ENCODE results near the gene ASTN1.

The ASTN1 gene

DNA sequence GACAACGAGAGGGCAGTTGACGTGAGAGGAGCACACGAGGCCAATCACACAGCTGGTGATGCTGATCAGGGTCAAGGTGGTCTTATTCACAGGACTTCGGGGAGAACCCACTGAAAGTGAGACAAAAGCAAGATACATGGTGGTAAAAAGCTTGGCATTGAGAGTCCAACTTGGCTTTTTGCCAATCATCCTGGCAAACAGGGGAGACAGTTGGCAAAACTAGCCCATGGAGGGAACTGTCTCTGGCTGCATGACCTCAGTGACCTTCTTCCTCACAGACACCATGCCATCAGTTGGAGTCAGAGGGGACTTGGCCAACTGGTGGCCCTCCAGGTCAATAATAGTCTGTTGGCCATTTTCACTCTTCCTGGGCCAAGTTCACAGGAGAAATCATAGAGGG lies 139.9 kb downstream of the ASTN1 start:
- FAIRE-seq: no peak

DNA sequence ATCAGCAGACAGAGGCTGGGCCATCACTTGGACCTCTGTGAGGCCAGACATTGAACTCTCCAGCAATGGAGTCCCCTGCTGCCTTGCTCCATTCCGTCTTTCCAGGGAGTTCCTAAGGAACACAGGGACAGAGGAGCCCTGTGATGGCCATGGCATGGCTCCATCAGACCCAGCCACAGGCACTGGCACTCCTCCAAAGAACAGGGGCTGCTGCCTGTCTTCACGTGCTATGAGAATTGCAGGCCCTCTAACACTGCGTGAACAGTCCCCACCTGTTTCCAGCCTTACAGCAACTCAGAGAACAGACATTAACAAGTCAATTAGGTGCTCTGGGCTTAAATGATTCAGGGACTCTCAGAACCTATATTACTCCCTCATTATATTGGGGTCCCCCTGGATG lies 140.8 kb downstream of the ASTN1 start:
- FAIRE-seq: no peak

DNA sequence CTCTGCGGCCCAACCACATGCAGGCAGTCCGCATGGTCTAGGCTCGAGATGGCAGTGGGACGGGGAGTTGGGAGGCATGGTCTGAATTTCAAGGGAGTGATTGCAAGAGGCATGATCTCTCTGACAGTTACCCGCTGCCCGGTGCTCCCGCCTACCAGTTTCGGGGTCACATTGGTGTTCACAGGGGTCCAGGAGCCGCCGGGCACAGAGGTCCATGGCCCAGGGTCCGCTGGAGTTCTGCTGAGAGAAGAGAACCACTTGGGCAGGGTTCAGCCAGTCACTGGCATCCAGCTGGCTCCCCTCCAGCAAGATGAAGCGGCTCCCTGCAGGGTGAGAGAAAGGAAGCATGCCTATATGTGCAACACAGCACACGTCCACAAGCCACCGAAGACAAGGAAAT lies 141.3 kb downstream of the ASTN1 start:
- no peak for FAIRE-seq

DNA sequence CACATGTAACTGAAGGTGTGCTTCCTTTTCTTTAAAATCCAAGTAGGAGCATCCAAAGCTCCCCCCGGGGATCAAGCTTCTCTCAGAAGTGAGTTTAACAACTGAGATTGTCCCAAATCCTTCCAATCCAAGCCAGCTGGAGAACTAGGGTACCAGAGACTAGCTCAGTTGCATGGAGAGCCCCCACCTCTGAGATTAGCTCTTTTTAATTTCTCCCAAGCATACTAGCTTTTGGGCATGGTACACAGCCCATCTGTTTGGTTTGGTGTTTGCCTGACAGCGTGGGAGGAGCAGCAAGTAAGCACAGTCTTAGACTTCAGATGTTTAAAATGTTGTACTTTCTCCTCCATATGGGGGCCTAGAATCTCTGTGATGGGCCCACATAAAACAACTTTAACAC lies 142.8 kb downstream of the ASTN1 start:
- no peak for FAIRE-seq

DNA sequence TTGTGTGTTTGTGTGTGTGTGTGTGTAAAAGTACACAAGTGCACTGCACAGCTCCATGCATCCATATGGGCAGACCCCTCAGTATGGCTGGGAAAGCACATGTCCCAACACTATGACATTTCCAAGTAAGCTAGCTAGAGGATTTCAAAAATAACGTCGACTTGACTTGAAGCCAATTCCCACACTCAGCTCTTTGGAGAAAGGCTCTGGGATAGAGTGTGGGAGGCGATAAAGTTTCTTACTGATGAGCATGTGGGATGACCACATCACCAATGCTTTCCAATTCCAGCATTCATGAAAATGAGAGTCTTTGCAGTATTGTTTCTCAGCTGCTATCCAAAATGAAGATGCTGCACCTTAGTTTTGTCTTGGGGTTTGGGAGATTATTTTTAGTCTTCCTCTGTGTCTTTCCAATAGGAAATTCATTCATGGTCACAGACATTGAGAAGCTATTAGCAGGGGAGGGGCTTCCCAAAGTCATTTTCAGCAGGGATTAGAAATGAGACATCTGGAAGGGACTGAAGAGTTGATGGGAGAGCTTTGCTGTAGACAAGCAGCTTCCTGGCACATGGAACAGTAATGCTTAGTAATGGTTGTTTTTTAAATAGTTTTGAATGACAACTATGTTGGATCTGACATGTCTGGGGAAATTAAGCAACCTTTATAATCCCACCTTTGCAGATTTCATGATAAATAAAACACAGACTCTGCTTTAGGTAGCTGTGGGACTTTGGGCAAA lies 143.5 kb downstream of the ASTN1 start:
- no peak for FAIRE-seq

DNA sequence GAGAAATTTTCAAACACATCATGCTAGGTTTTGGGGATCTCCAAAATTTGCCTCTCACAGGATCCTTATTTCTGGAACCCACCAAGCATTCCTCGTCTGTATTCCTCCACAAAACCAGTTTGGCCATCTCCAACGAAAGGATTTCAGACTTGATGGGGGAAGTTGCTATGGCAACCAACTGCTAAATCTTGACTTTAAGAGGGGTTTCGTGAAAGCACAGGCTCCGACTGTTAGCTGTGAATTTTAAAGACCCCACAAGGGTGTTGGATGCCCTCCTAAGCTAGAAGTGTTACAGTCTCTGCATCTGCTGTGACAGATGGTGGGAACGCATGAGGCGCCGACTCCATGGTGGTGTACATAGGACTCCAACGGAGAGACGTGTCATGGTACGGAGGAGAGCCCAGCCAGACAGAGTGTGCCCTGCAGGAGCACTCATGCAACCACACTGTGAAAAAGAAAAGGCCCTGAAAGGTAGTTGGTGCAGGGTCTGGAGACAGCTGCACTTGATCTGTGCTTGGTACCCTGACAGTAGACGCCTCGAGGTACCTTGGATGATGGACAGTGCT lies 147.1 kb downstream of the ASTN1 start:
- FAIRE-seq: no peak

DNA sequence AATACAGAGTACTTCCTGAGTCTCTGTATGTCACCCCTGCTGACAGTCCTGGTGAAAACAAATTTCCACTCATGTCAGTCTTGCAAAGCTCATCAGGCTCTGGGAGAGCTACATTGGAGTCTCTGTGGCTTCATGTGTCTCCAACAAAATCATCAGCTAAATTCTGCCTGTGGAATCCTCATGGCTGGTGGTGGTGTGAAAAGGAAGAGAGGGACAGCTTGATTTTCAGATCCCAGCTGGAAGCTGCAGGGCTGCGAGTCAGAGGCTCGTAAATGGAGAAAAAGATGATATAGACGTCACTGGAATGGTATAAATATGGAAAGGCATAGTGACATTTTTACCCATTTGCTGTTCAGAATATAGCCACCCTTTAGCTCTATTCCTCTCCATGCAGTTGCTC lies 150.2 kb downstream of the ASTN1 start:
- FAIRE-seq: no peak

DNA sequence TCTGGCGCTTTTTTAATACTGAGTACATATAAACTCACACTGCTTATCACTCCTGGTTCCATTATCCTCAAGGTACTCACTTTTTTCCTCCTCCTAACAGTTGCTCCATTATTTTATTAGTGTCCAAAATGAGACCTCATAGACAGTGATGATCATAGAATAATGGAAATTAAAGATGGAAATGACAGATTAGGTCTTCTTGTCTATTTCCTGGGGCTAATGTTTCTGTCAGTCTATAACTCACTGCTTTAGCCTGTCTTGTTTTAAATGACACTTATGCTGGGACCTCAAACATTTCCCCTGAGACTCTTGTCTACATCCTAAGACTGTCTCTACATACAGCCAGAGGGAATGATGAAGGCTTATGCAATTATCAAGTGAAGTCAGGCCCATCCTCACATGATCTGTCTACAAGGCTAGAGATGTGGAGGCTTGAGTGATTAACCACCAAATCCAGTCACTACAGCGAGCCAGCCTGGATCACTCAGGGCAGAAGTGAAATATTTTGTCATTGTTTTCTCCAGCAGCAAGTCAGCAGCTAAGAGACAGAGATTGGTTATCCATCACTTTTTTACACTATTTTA lies 152.1 kb downstream of the ASTN1 start:
- no peak for FAIRE-seq

DNA sequence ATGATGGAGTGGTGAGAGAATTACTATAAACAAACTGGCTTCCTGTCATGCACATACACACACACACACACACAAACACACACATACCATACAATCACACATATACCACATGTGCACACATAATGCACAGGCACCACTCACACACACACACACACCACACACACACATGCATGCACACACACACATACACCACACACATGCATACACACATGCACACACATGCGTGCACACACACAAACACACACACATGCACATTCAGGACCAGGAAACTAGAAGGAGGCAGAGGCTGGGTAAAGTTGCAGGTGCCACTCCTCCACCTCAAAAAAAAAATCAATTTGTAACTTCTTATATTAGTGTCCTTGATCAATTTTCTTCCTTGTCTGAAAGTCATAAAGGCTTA lies 153.0 kb downstream of the ASTN1 start:
- no peak for FAIRE-seq

DNA sequence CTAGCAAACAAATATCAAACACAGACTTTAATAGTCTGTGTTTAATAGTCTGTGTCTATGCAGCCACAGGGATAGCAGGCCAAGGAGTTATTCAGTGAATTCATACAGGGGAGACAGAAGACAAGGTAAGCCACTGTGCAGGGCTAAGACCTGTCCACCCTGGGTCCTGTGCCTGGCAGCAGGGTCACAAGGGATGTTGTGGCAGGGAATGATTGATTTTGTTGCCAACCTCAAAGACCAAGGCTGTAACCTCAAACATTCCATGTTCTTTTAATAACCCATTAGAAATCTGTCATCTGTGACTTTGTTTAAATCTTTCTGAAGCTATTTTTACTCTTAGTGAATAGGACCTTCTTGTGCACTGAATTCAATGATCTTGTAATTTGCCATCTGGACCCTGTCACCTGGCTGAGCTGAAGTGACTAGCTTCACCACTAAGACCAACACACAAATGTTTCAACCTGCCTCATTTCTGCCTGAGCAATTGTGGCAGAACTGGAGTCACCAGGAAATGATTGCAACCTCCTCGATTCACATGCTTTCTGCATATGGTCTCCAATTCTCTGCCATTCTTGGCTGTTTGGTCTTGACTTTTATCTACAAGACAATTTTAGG lies 154.2 kb downstream of the ASTN1 start:
- no peak for FAIRE-seq

DNA sequence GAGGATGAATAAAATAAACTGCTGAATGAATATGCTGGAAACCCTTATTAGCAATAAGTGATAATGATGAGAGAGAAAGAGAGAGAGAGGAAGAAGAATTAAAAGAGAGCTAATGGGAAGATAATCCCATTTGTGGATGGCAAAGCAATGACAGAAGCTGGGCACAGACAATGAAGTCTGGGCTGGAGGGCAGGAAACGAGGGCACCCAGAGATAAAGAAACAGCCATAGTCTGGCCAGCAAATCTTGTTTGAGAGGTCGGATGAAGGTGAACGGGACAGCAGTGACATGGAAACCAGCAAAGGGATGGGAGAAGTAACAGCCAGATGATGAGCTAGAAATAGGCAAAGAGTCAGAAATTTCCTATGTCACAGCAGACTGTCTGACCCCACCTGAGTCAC lies 155.9 kb downstream of the ASTN1 start:
- FAIRE-seq: no peak

DNA sequence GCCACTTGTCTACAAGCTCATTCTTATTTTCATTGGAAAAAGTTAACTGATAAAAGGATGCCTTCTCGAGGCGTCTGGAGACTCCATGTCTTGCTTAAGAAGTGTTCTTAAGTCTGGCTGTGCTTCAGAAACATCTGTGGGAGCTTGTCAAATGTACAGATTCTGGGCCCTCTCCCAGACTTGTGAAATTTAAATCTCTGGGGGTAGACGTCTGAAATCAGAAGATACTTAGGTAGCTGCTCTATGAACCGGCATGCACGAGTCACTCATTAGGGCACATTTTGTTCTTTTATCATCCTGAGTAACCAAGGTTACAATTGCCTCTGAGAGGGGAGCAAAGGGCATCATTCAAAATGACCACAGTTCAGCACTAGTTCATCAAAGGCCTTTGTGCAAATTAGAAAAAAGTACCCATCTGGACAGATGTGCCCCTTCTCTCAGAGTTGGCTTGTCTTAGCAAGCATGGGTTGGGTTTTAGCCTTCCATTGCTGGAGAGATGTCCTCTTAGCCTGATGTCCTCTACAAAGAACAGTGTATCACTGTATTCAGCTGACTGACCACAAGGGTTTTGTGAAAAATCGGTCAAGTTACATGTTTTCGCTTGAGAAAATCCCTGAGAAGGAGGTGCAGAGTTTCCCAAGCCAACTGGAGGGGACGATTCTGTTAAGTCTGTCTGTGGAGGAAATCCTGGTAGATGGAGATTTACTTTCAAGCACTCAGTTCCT lies 156.9 kb downstream of the ASTN1 start:
- FAIRE-seq: no peak

DNA sequence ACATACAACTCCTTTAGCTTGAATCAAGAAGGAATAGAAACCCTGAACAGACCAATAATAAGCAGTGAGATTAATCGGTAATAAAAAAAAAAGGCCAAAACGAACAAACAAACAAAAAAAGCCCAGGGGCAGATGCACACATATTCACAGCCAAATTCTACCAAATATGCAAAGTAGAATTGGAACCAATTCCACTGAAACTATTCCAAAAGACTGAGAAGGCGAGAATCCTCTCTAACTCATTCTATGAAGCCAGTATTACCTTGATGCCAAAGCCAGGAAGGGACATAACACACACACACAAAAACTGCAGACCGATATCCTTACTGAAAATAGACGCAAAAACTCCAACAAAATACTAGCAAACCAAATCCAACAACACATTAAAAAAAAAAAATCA lies 161.6 kb downstream of the ASTN1 start:
- no peak for FAIRE-seq

DNA sequence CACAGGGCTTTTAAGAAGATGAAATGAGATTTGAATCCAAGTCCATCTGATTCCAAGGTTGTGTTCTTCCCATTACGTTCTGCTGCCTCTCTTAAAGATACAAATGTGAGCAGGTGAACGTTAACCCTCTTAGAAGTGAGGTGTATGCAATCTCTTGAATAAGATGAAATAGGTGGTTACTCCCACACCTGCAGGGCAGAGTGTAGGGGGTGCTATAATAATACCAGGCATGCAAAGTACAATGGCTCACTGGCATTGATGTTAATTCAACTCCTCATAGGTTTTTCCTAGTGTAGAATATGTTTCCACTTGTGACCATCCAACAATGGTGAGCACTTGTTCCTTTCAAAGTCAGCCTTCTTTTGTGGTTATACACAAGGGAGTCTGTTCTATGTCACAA lies 163.0 kb downstream of the ASTN1 start:
- no peak for FAIRE-seq

DNA sequence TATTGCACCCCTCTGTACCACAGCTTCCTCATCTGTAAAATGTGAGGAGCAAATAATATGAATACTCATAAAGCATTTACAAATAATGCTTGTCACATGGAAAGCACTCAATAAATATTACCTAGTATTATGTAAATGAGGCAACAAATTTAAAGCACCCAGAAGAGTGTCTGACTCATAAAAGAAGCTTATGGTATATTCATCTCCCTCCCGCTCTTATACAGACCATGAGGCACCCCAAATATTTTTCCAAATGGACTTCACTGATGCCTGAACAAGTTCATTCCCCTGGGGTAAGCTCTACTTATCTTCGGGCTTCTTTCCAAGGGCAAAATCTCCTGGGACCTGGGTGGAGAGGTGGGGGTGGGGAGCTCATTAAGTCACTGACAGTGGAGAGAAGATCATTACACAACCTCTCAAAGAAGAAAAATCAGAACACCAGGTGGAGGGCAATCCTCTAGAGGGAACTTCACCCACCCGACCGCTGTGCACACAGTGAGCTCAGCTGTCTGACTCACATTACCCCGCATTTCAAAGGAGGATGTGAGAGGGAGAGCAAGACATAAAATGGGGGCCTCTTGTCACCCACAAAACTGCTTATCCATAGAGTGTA lies 166.2 kb downstream of the ASTN1 start:
- FAIRE-seq: no peak

DNA sequence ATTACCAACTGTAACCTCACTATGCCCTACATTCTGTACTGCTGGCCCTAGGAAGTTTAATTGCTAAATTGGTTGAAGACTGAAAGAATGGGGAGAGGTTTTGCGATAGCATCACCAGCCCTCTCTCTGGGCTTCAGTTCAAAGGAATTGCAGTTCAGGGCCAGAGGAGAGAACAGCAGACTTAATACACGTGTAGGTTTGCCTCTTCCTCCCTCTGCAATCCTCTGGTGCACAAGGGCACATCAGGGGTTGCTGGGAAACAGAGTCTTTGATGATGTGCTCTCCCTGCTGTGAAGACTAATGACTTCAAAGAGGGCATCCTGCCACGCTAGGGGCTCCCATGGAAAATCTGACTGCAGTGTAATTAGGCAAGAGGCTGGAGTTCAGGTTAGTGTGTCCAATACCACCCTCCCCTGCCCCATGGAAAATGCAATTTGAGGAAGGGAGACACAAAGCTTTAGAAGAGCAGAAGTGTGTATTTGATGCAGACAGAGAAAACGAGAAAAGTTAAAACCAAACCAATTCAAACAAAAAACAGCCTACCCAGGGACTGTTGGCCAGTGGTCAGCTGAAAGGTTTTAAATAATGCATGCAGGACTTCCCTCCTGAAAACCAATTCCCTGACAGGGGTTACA lies 167.9 kb downstream of the ASTN1 start:
- FAIRE-seq: no peak

DNA sequence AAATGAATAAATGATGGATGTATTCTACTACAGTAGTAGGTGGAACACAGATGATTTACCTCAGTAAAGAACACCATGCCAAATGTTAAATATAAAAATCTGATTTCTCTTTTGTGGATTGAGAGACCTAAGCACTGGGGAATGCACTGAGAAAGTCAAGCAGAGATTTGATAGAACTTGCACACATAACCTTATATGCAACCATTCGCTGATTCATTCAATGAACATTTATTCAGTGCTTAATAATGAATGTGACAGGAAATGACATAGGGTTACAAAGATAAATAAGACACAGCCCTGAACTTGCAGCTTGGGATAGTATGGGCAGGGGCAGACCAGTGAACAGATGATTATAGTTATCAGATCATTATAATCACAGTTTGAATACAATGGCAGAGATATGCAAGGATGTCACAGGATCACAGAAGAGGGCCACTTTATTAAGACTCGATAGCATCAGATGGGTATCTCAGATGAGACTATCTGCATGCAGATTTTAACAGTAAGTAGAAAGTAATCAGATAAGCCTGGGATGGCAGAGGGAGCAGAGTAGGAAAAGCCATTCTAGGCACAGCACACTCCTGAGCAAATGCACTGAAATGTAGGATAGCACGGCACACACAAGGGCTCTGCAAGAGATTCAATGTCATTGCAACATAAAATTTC lies 169.4 kb downstream of the ASTN1 start:
- no peak for FAIRE-seq

DNA sequence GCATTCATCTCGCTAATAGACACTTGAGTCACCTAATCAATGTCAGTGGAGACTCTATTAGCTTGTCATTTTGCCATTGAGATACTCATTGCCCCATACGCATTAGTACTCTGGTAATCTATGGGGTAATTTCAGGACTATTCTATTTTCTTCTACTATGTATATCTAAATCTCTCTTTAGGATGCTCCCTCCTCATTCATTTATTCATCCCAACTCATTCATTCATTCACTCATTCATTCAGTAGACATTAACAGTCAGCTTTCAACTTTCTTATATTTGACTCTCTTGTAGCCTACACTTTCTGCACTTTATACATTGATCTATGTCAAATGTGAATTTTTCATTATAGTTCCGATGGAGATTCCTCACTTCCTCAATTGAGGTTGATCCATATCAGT lies 170.9 kb downstream of the ASTN1 start:
- no peak for FAIRE-seq

DNA sequence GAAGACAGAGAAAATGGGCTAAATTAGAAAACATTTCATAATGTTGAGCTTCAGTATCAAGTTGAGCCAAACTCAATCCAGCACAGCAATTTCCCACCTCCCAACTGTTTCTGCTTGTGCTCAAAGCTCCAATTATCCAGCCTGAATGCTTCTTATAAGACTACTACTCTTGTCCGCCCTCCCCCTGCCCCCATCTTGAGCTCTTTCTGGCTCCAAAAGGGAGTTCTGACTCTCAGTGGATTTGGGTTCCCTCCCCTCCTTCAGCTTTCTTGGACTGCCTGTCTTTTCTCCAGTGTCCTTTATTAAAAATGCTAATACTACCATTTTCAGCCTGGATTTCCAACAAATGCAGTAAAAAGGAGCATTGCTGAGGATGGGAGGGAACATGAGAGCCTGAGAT lies 174.8 kb downstream of the ASTN1 start:
- no peak for FAIRE-seq

DNA sequence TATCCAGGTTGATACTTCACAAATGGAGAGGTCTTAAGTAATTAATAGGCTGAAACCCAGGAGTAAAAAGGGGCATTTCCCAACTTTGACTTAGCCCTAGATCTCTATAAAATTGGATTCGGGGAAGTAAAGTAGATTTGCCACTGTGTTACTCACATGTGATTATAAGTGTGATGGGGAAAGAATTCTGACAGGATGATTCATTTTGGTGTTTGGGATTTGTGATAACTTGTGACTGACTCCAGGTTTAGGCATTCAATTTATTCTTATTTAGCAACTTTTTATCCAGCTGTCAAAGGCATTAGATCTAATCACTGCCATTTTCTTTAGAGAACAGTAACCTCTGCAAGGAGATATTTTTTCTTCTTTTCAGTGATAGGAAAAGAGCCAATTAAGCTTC lies 175.5 kb downstream of the ASTN1 start:
- no peak for FAIRE-seq

DNA sequence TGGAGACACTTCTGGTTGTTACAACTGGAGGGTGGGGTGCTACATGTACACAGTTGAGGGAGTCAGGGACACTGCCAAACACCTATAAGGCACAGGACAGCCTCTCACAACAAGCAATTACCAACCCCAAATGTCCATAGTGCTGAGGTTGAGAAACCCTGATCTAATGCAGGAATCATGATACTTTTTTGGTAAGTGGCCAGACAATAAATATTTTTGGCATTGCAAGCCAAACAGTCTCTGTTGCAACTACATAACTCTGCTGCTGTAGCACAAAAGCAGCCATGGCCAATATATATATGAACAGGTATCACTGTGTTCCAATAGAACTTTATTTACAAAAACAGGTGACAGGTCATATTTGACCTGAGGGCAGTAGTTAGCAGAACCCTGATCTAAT lies 177.5 kb downstream of the ASTN1 start:
- FAIRE-seq: no peak

DNA sequence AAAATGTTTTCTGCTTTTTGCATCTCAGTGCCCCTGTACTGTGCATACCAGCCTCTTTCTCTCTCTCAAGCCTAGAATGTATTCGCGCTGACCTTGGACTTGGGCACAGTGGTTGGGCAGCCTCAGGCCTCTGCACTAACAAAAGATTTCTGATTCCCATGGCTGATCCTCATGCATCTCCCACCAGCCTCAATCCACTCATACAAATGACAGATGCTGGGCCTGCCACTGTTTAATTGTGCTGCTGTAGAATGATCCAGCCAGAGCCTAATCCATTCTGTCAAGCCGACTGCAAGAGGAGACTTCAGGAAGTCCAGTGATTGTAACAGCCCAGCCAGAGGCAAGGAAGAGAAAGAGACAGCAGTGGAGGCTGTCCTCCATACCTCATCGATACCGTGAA lies 180.8 kb downstream of the ASTN1 start:
- FAIRE-seq: no peak
